ENCODE measurements around the gene SLC9A3.

SLC9A3 gene

GRCh38 chr5:431001-431710, 93.1 kb downstream of the SLC9A3 start:
- DNase-seq (ENCODE audit: low read depth, low spot score), result peak; percentile 76

DNA sequence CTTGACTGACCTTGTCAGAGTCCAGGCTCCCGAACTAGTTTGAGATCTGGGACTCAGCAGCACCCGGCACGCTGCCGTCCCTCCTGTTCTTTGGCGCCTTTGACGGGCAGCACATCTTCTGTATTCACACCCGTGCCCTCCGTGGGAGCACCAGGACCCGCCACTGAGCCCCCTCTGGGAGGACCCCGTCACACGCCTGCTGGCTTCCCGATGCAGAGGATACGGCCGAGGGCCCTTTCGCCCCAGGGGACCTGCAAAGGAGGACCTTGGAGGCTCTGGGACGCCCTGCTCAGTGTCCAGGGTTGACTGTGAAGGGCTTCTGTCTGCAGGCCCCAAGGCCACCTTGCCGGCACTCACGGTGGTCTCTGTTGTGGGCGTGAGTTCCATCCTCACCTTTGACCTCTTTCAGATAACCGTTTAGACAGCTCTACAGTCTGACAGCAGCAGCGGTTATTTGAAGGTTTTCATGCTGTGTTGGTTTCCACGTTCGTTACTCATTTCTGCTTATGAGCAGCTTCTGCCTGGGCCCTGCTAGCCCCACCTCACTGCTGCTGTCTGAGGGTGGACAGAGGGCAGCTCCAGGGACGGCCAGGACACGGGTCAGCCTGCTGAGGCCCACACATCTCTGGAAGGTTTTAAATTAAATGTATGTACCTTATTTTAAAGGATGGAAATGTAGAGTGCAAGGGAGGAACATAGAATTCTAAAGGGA, 93.9 kb downstream of the SLC9A3 start:
- no peak for DNase-seq (ENCODE audit: low read depth, low spot score)

DNA sequence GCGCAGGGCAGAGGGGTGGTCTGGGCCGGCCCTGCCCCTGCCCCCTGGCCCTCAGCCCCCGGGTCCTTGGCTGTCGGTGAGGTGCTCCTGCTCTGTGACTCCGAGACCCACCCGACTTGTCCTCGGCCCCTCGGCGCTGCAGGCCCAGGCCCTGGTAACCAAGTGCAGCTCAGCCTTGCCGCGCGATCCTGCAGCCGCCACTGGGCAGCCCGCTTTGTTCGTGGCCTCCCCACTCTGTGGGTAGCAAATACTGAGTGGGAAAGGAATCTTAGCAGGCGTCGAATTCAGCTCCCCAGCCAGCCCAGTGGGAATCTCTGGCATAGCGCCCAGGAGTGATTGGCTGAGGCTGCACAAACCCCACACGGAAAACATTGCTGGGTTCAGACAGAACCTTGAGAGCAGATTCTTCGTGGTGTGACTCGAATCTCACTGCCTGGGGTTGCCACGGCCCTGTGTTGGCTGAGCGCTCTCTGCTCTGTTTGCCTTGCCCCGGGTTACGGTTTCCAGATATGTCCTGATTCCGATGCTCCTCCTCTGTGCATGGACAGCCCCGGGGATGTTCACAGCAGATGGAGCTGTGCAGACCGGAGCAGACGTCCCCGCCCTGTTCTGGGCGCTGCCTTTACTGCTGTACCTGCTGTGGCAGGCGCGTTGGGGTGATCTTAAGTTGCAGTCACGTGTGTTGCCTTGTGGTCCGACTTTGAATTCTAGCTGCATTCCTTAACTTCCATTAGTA, 94.6 kb downstream of the SLC9A3 start:
- DNase-seq (ENCODE audit: low read depth, low spot score), result no peak

DNA sequence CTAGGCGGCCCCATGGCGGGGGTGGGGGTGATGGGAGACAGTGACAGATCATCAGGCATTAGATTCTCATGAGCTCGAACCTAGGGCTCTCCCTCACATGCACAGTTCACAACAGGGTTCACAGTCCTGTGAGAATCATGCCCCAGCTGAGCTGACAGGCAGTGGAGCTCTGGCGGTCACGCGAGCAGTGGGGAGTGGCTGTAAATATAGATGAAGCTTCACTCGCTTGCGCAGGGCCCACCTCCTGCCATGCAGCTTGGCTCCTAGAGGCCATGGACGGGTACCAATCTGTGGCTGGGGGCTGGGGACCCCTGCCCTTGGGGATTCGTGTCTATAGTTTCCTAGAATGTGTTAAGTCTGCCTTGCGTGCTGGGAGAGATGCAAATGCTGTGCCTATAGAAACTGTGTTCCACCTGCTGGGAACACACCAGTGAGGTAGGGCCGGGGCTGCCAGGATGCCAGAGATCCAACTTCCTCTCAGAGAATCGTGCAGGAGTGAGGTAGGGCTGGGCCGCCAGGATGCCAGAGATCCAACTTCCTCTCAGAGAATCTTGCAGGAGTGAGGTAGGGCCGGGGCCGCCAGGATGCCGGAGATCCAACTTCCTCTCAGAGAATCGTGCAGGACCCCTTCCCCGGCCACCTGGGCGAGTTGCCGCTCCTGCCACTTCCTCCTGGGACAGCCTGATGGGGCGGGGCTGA, 95.3 kb downstream of the SLC9A3 start:
- no peak for DNase-seq (ENCODE audit: low read depth, low spot score)

GRCh38 chr5:428219-428618, 96.0 kb downstream of the SLC9A3 start:
- DNase-seq (ENCODE audit: low read depth, low spot score), result no peak

DNA sequence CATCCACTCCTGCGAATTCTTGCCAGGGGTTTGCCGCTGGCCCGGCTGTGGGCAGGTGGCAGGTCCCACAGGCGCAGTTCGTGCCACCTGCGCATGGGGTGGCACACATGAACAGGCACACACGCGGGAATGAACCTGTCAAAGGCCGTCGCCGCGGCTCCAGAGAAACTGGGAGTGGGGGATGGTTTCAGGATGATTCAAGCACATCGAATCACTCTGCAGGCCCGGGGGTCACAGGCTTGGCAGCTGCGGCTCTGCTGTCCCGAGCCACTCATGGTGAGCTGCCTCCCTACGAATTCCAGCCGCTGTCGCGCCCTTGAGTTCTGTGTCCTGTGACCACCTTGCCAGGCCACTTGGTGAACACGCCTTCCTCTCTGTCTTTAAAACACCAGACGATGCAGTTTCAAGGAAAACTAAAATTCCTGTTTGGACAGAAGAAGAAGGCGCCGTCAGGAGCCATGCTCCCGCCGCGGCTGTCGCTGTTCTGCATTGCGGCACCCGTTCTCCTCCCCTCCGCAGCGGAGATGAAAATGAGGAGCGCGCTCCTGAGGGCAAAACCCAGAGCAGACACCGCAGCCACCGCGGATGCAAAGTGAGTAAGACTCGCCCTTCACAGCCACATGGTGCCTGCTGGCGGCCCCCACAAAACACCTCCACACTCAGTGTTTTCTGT, 96.7 kb downstream of the SLC9A3 start:
- DNase-seq (ENCODE audit: low read depth, low spot score), result no peak

GRCh38 chr5:426392-426976, 97.8 kb downstream of the SLC9A3 start:
- DNase-seq (ENCODE audit: low read depth, low spot score), result no peak

GRCh38 chr5:425714-426113, 98.5 kb downstream of the SLC9A3 start:
- DNase-seq (ENCODE audit: low read depth, low spot score), result no peak

- DNase-seq (ENCODE audit: low read depth, low spot score), result no peak
Measured at GRCh38 chr5:424301-425110, 99.7 kb downstream of the SLC9A3 start.

DNA sequence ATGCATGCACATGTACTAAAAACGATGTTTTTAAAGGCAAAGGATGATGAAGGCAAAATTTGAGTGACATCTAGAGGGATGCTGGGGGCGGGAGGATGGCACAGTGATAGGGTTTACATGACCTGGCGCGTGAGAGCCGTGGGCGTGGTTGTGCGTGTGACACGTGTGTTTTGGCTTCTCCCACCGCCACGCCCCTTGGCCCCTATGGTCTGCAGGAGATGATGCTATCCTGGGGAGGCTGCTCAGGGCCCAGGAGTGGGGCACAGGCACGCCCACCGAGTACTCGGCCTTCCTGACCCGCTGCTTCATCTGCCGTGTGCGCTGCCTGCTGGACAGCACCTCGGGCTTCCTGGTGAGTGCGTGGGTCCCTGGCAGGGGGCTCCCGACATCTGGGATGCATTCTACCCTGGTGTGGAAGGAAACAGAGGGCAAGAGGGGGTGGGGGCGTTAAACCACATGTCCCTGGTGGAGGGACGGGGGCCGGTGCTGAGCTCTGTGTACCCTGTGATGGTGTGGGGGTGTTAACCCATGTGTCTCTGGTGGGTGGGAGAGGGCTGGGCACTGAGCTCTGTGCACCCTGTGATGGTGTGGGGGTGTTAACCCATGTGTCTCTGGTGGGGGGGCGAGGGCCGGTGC, 100.5 kb downstream of the SLC9A3 start:
- no peak for DNase-seq (ENCODE audit: low read depth, low spot score)

DNA sequence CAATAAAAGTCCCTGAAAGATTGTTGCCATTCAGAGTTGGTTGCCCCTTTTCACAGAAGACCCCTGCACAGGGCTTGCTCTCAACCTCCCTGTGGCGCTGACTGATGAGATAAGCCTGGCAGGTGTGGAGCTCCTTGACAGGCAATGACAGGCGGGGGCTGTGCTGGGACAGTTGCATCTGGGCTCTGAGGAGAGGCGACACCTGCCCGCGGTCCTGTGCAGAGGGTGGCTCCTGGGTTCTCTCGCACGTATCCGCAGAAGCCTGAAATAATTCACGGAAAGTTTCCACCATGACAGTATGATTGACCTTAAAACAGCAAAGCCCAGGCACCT, 101.0 kb downstream of the SLC9A3 start:
- DNase-seq (ENCODE audit: low read depth, low spot score), result no peak

- DNase-seq (ENCODE audit: low read depth, low spot score), result no peak
Measured at GRCh38 chr5:422323-423232, 101.7 kb downstream of the SLC9A3 start.

- no peak for DNase-seq (ENCODE audit: low read depth, low spot score)
Measured at GRCh38 chr5:421901-422300, 102.3 kb downstream of the SLC9A3 start.

GRCh38 chr5:421287-421880, 102.9 kb downstream of the SLC9A3 start:
- no peak for DNase-seq (ENCODE audit: low read depth, low spot score)

GRCh38 chr5:420632-421286, 103.5 kb downstream of the SLC9A3 start:
- no peak for DNase-seq (ENCODE audit: low read depth, low spot score)

All from ELF-1 (cell line).